ENCODE measurements around the gene TTC28. TPM values are rescaled to one million over a fixed set of nuclear protein-coding genes. Genes with fewer than 3 reads are reported as not detected.
A peak's percentile ranks its signal among the peaks of the same experiment; 100 is the strongest.

TTC28 gene
- total RNA-seq, 1 donor from 2014 or later: 1.3 TPM

GRCh38 chr22:28009272-28009827 is 670.3 kb downstream of the TTC28 start:
- no peak overlapping the region for H3K27ac Mint-ChIP-seq
- no peaks in the 10 kb centered on the region for H3K9me3 Mint-ChIP-seq
- intact Hi-C loops (cut with micrococcal nuclease): loop anchor here (1.0 kb wide), 1 partner anchor 123 kb away; no protein-coding TSS in a partner anchor
- no peaks in the 10 kb centered on the region for H3K4me1 Mint-ChIP-seq
- H3K36me3 Mint-ChIP-seq (ENCODE audit: low read depth): no peaks in the 10 kb centered on the region
- no peak overlapping the region for H3K4me3 Mint-ChIP-seq
- no peaks in the 10 kb centered on the region for H3K27me3 Mint-ChIP-seq
- DNase-seq: peak; percentile 92

GRCh38 chr22:28008649-28009048 is 671.0 kb downstream of the TTC28 start:
- H3K27me3 Mint-ChIP-seq: no peaks in the 10 kb centered on the region
- intact Hi-C loops (cut with micrococcal nuclease): loop anchor here (1.0 kb wide), 1 partner anchor 122 kb away; no protein-coding TSS in a partner anchor
- no peaks in the 10 kb centered on the region for H3K4me1 Mint-ChIP-seq
- H3K4me3 Mint-ChIP-seq: no peak overlapping the region
- H3K36me3 Mint-ChIP-seq (ENCODE audit: low read depth): no peaks in the 10 kb centered on the region
- no peak overlapping the region for H3K27ac Mint-ChIP-seq
- DNase-seq: no peak
- H3K9me3 Mint-ChIP-seq: no peaks in the 10 kb centered on the region

GRCh38 chr22:28008056-28008455 is 671.6 kb downstream of the TTC28 start:
- intact Hi-C loops (cut with micrococcal nuclease): no loop called here

GRCh38 chr22:28006271-28006670 is 673.4 kb downstream of the TTC28 start:
- no peak for DNase-seq
- no peaks in the 10 kb centered on the region for H3K4me1 Mint-ChIP-seq
- no peaks in the 10 kb centered on the region for H3K27me3 Mint-ChIP-seq
- H3K36me3 Mint-ChIP-seq (ENCODE audit: low read depth): no peaks in the 10 kb centered on the region
- intact Hi-C loops (cut with micrococcal nuclease): no loop called here
- H3K4me3 Mint-ChIP-seq: no peak overlapping the region
- no peaks in the 10 kb centered on the region for H3K9me3 Mint-ChIP-seq
- no peak overlapping the region for H3K27ac Mint-ChIP-seq

More at GRCh38 chr22:28008056-28008455, 671.6 kb downstream of the TTC28 start:
- Mint-ChIP-seq H3K36me3 (ENCODE audit: low read depth) (no peaks in the 10 kb centered on the region), H3K4me1 (no peaks in the 10 kb centered on the region), H3K9me3 (no peaks in the 10 kb centered on the region), H3K27me3 (no peaks in the 10 kb centered on the region), H3K27ac (no peak overlapping the region), H3K4me3 (no peak overlapping the region)
- DNase-seq: no peak

- no peak overlapping the region for H3K27ac Mint-ChIP-seq
- H3K4me3 Mint-ChIP-seq: no peak overlapping the region
- intact Hi-C loops (cut with micrococcal nuclease): no loop called here
- no peaks in the 10 kb centered on the region for H3K9me3 Mint-ChIP-seq
- no peaks in the 10 kb centered on the region for H3K36me3 Mint-ChIP-seq (ENCODE audit: low read depth)
- H3K27me3 Mint-ChIP-seq: no peaks in the 10 kb centered on the region
- H3K4me1 Mint-ChIP-seq: no peaks in the 10 kb centered on the region
- DNase-seq: no peak
Observed at GRCh38 chr22:28005513-28005912, 674.1 kb downstream of the TTC28 start.

GRCh38 chr22:28004021-28004420 is 675.6 kb downstream of the TTC28 start:
- Mint-ChIP-seq H3K4me3 (no peak overlapping the region), H3K36me3 (ENCODE audit: low read depth) (no peaks in the 10 kb centered on the region), H3K27ac (no peak overlapping the region), H3K27me3 (no peaks in the 10 kb centered on the region), H3K9me3 (no peaks in the 10 kb centered on the region), H3K4me1 (no peaks in the 10 kb centered on the region)
- no peak for DNase-seq
- intact Hi-C loops (cut with micrococcal nuclease): no loop called here

- no peak overlapping the region for H3K4me3 Mint-ChIP-seq
- DNase-seq: no peak
- H3K4me1 Mint-ChIP-seq: no peaks in the 10 kb centered on the region
- no peaks in the 10 kb centered on the region for H3K36me3 Mint-ChIP-seq (ENCODE audit: low read depth)
- no peak overlapping the region for H3K27ac Mint-ChIP-seq
- intact Hi-C loops (cut with micrococcal nuclease): no loop called here
- H3K27me3 Mint-ChIP-seq: no peaks in the 10 kb centered on the region
- no peaks in the 10 kb centered on the region for H3K9me3 Mint-ChIP-seq
Observed at GRCh38 chr22:28002863-28003565, 676.6 kb downstream of the TTC28 start.

GRCh38 chr22:28002181-28002700 is 677.4 kb downstream of the TTC28 start:
- intact Hi-C loops (cut with micrococcal nuclease): no loop called here
- Mint-ChIP-seq H3K9me3 (no peaks in the 10 kb centered on the region), H3K27ac (no peak overlapping the region), H3K27me3 (no peaks in the 10 kb centered on the region), H3K4me1 (no peaks in the 10 kb centered on the region), H3K36me3 (ENCODE audit: low read depth) (no peaks in the 10 kb centered on the region), H3K4me3 (no peak overlapping the region)
- DNase-seq: no peak

GRCh38 chr22:28001171-28001835 is 678.3 kb downstream of the TTC28 start:
- Mint-ChIP-seq H3K4me3 (no peak overlapping the region), H3K9me3 (no peaks in the 10 kb centered on the region), H3K4me1 (no peaks in the 10 kb centered on the region), H3K27me3 (no peaks in the 10 kb centered on the region), H3K27ac (no peak overlapping the region), H3K36me3 (ENCODE audit: low read depth) (no peaks in the 10 kb centered on the region)
- no peak for DNase-seq
- intact Hi-C loops (cut with micrococcal nuclease): no loop called here

- intact Hi-C loops (cut with micrococcal nuclease): no loop called here
- Mint-ChIP-seq H3K4me3 (no peak overlapping the region), H3K27me3 (no peaks in the 10 kb centered on the region)
Observed at GRCh38 chr22:28000361-28000760, 679.3 kb downstream of the TTC28 start.

GRCh38 chr22:27999876-28000275 is 679.8 kb downstream of the TTC28 start:
- Mint-ChIP-seq H3K27me3 (no peaks in the 10 kb centered on the region), H3K4me3 (no peak overlapping the region)

More at GRCh38 chr22:28000361-28000760, 679.3 kb downstream of the TTC28 start:
- no peak for DNase-seq
- no peaks in the 10 kb centered on the region for H3K4me1 Mint-ChIP-seq
- no peaks in the 10 kb centered on the region for H3K36me3 Mint-ChIP-seq (ENCODE audit: low read depth)
- H3K27ac Mint-ChIP-seq: no peak overlapping the region
- H3K9me3 Mint-ChIP-seq: no peaks in the 10 kb centered on the region

GRCh38 chr22:27998511-27999410 is 680.9 kb downstream of the TTC28 start:
- DNase-seq: no peak

More at GRCh38 chr22:27999876-28000275, 679.8 kb downstream of the TTC28 start:
- no peak for DNase-seq
- H3K4me1 Mint-ChIP-seq: no peaks in the 10 kb centered on the region
- no peaks in the 10 kb centered on the region for H3K36me3 Mint-ChIP-seq (ENCODE audit: low read depth)
- H3K27ac Mint-ChIP-seq: no peak overlapping the region
- no peaks in the 10 kb centered on the region for H3K9me3 Mint-ChIP-seq
- intact Hi-C loops (cut with micrococcal nuclease): no loop called here

GRCh38 chr22:27997538-27997937 is 682.1 kb downstream of the TTC28 start:
- no peaks in the 10 kb centered on the region for H3K36me3 Mint-ChIP-seq (ENCODE audit: low read depth)
- no peaks in the 10 kb centered on the region for H3K4me1 Mint-ChIP-seq
- H3K27me3 Mint-ChIP-seq: no peaks in the 10 kb centered on the region

More at GRCh38 chr22:27998511-27999410, 680.9 kb downstream of the TTC28 start:
- no peaks in the 10 kb centered on the region for H3K4me1 Mint-ChIP-seq
- no peaks in the 10 kb centered on the region for H3K27me3 Mint-ChIP-seq
- no peaks in the 10 kb centered on the region for H3K9me3 Mint-ChIP-seq
- intact Hi-C loops (cut with micrococcal nuclease): no loop called here
- H3K27ac Mint-ChIP-seq: no peak overlapping the region
- H3K36me3 Mint-ChIP-seq (ENCODE audit: low read depth): no peaks in the 10 kb centered on the region
- no peak overlapping the region for H3K4me3 Mint-ChIP-seq

More at GRCh38 chr22:27997538-27997937, 682.1 kb downstream of the TTC28 start:
- DNase-seq: no peak
- Mint-ChIP-seq H3K27ac (no peak overlapping the region), H3K4me3 (no peak overlapping the region), H3K9me3 (no peaks in the 10 kb centered on the region)
- intact Hi-C loops (cut with micrococcal nuclease): no loop called here
